GM12892 (cell line): ENCODE results near the gene CHMP3.

Source experiments
- POLR2A ChIP-seq: IDR thresholded peaks from 2 replicates; pipeline ENCODE4 v1.6.1; 2011; ENCODE audit warnings: low read depth, low read length, control low read depth
- POLR2AphosphoS5 ChIP-seq: IDR thresholded peaks from 2 replicates; pipeline ENCODE4 v1.6.1; 2011; ENCODE audit warnings: low read depth, low read length, control low read depth
- TAF1 ChIP-seq: IDR thresholded peaks from 2 replicates; pipeline ENCODE4 v1.6.1; 2011; ENCODE audit warnings: low read depth, mild to moderate bottlenecking, control low read depth, low read length, borderline replicate concordance

- no peak for TF ChIP-seq TAF1
- TF ChIP-seq POLR2AphosphoS5: no peak
- no peak for TF ChIP-seq POLR2A
Measured at GRCh38 chr2:86552889-86553288, 10.4 kb downstream of the CHMP3 start.
